ENCODE results near the gene COL5A3. TPM values are rescaled to one million over a fixed set of nuclear protein-coding genes. Genes with fewer than 3 reads are reported as not detected.

The COL5A3 gene
- total RNA-seq, 2 donors from 2014 or later: 2.4 to 5.5 TPM

DNA sequence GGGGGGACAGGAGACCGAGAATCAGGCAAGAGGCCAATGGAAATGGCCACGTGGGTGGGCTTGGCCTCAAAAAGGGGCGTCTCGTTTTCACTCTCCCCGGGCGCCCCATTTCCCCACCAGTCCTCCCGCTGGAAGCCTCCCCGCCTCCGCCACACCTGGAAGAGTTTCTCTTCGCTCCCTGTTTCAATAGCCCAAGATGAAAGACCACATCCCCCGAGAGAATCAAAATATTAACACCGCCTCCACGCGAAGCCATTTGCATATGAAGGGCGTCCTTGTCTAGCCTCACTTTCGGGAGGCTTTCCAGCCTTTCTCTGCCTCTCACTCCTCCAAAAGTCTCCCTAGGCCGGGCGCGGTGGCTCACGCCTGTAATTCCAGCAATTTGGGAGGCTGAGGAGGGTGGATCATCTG, 73.3 kb downstream of the COL5A3 start:
- intact Hi-C loops (cut with DNase I): no loop called here

GRCh38 chr19:9936326-9937000, 73.8 kb downstream of the COL5A3 start, which contains the start of gene OLFM2:
Gene OLFM2, minus strand, starts transcription at chr19:9936515. Its CDS starts 149 bp downstream, at chr19:9936366.
- no peaks in the 10 kb centered on the region for H3K4me1 ChIP-seq

More for the DNA sequence above, 73.3 kb downstream of the COL5A3 start:
- no peaks in the 10 kb centered on the region for H3K9me3 ChIP-seq
- no peak for DNase-seq
- H3K36me3 ChIP-seq: no peaks in the 10 kb centered on the region
- no peak overlapping the region for H3K4me3 ChIP-seq
- H3K4me1 ChIP-seq: no peaks in the 10 kb centered on the region
- H3K9ac ChIP-seq (ENCODE audit: low read depth in 2 of 2, low read length in 2 of 2): no peak overlapping the region
- no peak overlapping the region for H3K27ac ChIP-seq
- TF ChIP-seq, protein P1, sequence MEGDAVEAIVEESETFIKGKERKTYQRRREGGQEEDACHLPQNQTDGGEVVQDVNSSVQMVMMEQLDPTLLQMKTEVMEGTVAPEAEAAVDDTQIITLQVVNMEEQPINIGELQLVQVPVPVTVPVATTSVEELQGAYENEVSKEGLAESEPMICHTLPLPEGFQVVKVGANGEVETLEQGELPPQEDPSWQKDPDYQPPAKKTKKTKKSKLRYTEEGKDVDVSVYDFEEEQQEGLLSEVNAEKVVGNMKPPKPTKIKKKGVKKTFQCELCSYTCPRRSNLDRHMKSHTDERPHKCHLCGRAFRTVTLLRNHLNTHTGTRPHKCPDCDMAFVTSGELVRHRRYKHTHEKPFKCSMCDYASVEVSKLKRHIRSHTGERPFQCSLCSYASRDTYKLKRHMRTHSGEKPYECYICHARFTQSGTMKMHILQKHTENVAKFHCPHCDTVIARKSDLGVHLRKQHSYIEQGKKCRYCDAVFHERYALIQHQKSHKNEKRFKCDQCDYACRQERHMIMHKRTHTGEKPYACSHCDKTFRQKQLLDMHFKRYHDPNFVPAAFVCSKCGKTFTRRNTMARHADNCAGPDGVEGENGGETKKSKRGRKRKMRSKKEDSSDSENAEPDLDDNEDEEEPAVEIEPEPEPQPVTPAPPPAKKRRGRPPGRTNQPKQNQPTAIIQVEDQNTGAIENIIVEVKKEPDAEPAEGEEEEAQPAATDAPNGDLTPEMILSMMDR (IDR thresholded peaks at IDR 0.05): no peak
- H3K27me3 ChIP-seq: peaks cover 22% of the 10 kb centered on the region

DNA sequence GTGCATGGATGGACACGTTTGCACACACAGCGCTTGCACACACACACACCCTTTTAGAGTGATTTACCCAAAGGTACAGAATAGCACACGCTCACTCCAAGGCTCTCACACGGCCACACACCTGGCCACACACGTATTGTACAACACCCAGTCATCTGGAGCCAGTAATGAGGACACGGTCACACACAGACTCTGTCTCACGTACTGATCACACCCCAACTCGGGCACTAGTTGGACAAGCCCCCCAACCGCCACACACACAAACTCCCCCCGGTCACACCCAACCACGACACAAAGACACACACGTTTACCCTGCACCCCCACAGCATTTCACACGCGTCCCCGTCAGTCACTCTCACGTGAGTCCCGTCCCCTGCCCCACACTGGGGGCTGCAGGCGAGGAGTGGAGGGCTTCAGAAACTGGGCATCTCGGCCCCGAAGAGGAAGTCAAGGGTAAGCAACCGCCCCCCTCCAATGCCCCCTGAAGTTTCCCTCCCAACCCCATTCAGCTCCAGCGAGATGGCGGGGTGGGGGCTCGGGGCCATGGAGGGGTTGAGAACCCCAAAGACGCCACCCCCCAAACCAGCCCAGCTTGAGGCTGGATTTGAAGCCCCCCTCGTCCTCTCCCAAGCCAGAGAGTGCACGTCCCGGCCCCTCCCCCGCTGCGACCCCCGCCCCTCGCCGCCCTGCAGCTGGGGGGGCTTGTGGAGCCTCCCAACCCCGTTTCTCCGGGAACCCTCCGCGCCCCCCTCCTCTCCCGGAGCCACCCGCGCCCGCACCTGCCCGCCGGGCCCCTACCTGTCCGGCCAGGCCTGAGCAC, 74.6 kb downstream of the COL5A3 start:
- Histone ChIP-seq H3K4me3 (no peak overlapping the region), H3K9ac (ENCODE audit: low read depth in 2 of 2, low read length in 2 of 2) (peak overlapping the region in 1 of 2 donors; percentile 12), H3K36me3 (no peaks in the 10 kb centered on the region), H3K27me3 (peaks cover 22% of the 10 kb centered on the region), H3K4me1 (no peaks in the 10 kb centered on the region), H3K27ac (no peak overlapping the region), H3K9me3 (no peaks in the 10 kb centered on the region)
- intact Hi-C loops (cut with DNase I): loop anchor here (2.0 kb wide), 1 partner anchor 91 kb away; no protein-coding TSS in a partner anchor
- TF ChIP-seq, protein P1 (IDR thresholded peaks at IDR 0.05): no peak
- no peak for DNase-seq

More at GRCh38 chr19:9936326-9937000, 73.8 kb downstream of the COL5A3 start, which contains the start of gene OLFM2:
- H3K36me3 ChIP-seq: no peaks in the 10 kb centered on the region
- no peak within 1 kb of the TSS for H3K27ac ChIP-seq
- H3K9me3 ChIP-seq: no peaks in the 10 kb centered on the region
- peak within 1 kb of the TSS in 1 of 2 donors; percentile 12 for H3K9ac ChIP-seq (ENCODE audit: low read depth in 2 of 2, low read length in 2 of 2)
- TF ChIP-seq, protein P1 (IDR thresholded peaks at IDR 0.05): no peak
- DNase-seq: no peak
- intact Hi-C loops (cut with DNase I): no loop called here
- H3K4me3 ChIP-seq: no peak within 1 kb of the TSS
- peaks cover 22% of the 10 kb centered on the region for H3K27me3 ChIP-seq

DNA sequence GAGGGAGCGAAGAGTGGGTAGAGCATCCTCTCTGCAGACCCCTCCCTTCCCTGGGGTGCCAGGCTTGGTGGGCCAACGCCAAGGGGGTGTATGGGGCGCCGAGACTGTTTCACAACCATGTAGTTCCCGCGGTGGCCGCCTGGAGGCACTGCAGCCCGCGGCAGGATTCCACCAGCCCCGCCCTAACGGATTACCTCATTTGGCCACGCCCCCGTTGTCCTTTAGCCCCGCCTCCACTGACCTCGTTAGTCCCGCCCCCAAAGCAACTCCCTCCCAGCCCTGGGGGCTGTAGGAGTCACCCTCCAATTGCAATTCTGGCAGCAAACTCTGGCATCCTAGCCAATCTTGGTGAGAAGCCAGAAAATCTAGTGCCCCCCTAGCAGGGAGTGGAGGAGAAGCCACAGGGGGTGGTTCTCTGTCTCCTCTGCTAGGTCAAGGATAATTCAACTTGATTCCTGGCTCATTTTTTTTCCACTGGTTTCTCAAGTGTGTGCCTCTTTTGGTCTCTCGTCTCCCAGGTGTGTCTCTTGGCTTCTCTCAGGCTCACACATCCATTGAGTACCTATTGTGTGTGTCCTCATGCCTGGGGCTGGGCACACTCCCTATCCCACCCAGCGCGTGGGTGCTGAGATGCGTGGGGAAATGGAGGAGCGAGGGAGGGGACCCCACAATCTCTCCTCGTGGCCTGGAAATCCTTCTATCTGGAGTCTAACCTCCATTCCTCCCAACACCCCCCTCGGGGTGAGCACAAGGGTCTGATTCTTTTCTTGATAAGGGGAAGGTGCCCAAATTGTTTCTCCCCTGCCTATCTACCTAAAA, 76.0 kb downstream of the COL5A3 start:
- H3K4me3 ChIP-seq: no peak overlapping the region
- H3K36me3 ChIP-seq: no peaks in the 10 kb centered on the region
- DNase-seq: peak; percentile 81
- H3K9ac ChIP-seq (ENCODE audit: low read depth in 2 of 2, low read length in 2 of 2): peak overlapping the region in 1 of 2 donors; percentile 19
- no peak overlapping the region for H3K27ac ChIP-seq
- TF ChIP-seq, protein P1 (IDR thresholded peaks at IDR 0.05): peak; percentile 65
- no peaks in the 10 kb centered on the region for H3K4me1 ChIP-seq
- peaks cover 22% of the 10 kb centered on the region for H3K27me3 ChIP-seq
- no peaks in the 10 kb centered on the region for H3K9me3 ChIP-seq
- intact Hi-C loops (cut with DNase I): loop anchor here (2.0 to 5.0 kb wide), 2 partner anchors 92 to 318 kb away; partner anchors contain the start of gene MRPL4

- peaks cover 22% of the 10 kb centered on the region for H3K27me3 ChIP-seq
- no peak overlapping the region for H3K27ac ChIP-seq
- TF ChIP-seq, protein P1 (IDR thresholded peaks at IDR 0.05): no peak
- H3K4me3 ChIP-seq: no peak overlapping the region
- H3K36me3 ChIP-seq: no peaks in the 10 kb centered on the region
- no peaks in the 10 kb centered on the region for H3K9me3 ChIP-seq
- no peak overlapping the region for H3K9ac ChIP-seq (ENCODE audit: low read depth in 2 of 2, low read length in 2 of 2)
- DNase-seq: no peak
- no peaks in the 10 kb centered on the region for H3K4me1 ChIP-seq
- intact Hi-C loops (cut with DNase I): loop anchor here (5.0 kb wide), 1 partner anchor 319 kb away; the partner anchor contains the start of gene MRPL4
Observed at GRCh38 chr19:9932835-9933234, 77.5 kb downstream of the COL5A3 start.
